Measurements from ENCODE around the gene TNFAIP8L3.

The TNFAIP8L3 gene

GRCh38 chr15:51024735-51025453 is 69.8 kb downstream of the TNFAIP8L3 start:
- H3K27me3 ChIP-seq (ENCODE audit: insufficient read depth, low read length): no peaks in the 10 kb centered on the region
- H3K36me3 ChIP-seq (ENCODE audit: insufficient read depth, low read length): no peaks in the 10 kb centered on the region
- no peaks in the 10 kb centered on the region for H3K9me3 ChIP-seq (ENCODE audit: low read length)
- no peak overlapping the region for H2AFZ ChIP-seq (ENCODE audit: low read depth, low read length)
- H3K4me1 ChIP-seq (ENCODE audit: insufficient read depth, low read length): no peaks in the 10 kb centered on the region
- H3K4me3 ChIP-seq (ENCODE audit: low read length): no peak overlapping the region

GRCh38 chr15:51023499-51023898 is 71.2 kb downstream of the TNFAIP8L3 start:
- no peak overlapping the region for H3K4me3 ChIP-seq (ENCODE audit: low read length)
- H3K4me1 ChIP-seq (ENCODE audit: insufficient read depth, low read length): no peaks in the 10 kb centered on the region
- H3K36me3 ChIP-seq (ENCODE audit: insufficient read depth, low read length): no peaks in the 10 kb centered on the region
- H2AFZ ChIP-seq (ENCODE audit: low read depth, low read length): no peak overlapping the region
- H3K27me3 ChIP-seq (ENCODE audit: insufficient read depth, low read length): no peaks in the 10 kb centered on the region
- H3K9me3 ChIP-seq (ENCODE audit: low read length): no peaks in the 10 kb centered on the region

- Histone ChIP-seq H2AFZ (ENCODE audit: low read depth, low read length) (no peak overlapping the region), H3K4me3 (ENCODE audit: low read length) (no peak overlapping the region), H3K4me1 (ENCODE audit: insufficient read depth, low read length) (no peaks in the 10 kb centered on the region)
These were observed 72.5 kb downstream of the TNFAIP8L3 start for GRCh38 chr15:51022206-51022605.

GRCh38 chr15:51016615-51017014 is 78.1 kb downstream of the TNFAIP8L3 start:
- Histone ChIP-seq H3K27me3 (ENCODE audit: insufficient read depth, low read length) (no peaks in the 10 kb centered on the region), H2AFZ (ENCODE audit: low read depth, low read length) (no peak overlapping the region), H3K4me3 (ENCODE audit: low read length) (no peak overlapping the region), H3K4me1 (ENCODE audit: insufficient read depth, low read length) (no peaks in the 10 kb centered on the region), H3K36me3 (ENCODE audit: insufficient read depth, low read length) (no peaks in the 10 kb centered on the region), H3K9me3 (ENCODE audit: low read length) (no peaks in the 10 kb centered on the region)

More at GRCh38 chr15:51022206-51022605, 72.5 kb downstream of the TNFAIP8L3 start:
- Histone ChIP-seq H3K27me3 (ENCODE audit: insufficient read depth, low read length) (no peaks in the 10 kb centered on the region), H3K36me3 (ENCODE audit: insufficient read depth, low read length) (no peaks in the 10 kb centered on the region), H3K9me3 (ENCODE audit: low read length) (no peaks in the 10 kb centered on the region)

GRCh38 chr15:51011212-51011611 is 83.5 kb downstream of the TNFAIP8L3 start:
- H3K9me3 ChIP-seq (ENCODE audit: low read length): peaks cover 7% of the 10 kb centered on the region

GRCh38 chr15:51007131-51007666 is 87.5 kb downstream of the TNFAIP8L3 start:
- H3K36me3 ChIP-seq (ENCODE audit: insufficient read depth, low read length): peaks cover 4% of the 10 kb centered on the region
- no peak overlapping the region for H3K4me3 ChIP-seq (ENCODE audit: low read length)
- H3K4me1 ChIP-seq (ENCODE audit: insufficient read depth, low read length): peaks cover 7% of the 10 kb centered on the region
- H3K9me3 ChIP-seq (ENCODE audit: low read length): peaks cover 7% of the 10 kb centered on the region
- H2AFZ ChIP-seq (ENCODE audit: low read depth, low read length): no peak overlapping the region
- H3K27me3 ChIP-seq (ENCODE audit: insufficient read depth, low read length): no peaks in the 10 kb centered on the region

More at GRCh38 chr15:51011212-51011611, 83.5 kb downstream of the TNFAIP8L3 start:
- Histone ChIP-seq H2AFZ (ENCODE audit: low read depth, low read length) (no peak overlapping the region), H3K4me1 (ENCODE audit: insufficient read depth, low read length) (no peaks in the 10 kb centered on the region), H3K4me3 (ENCODE audit: low read length) (no peak overlapping the region), H3K27me3 (ENCODE audit: insufficient read depth, low read length) (no peaks in the 10 kb centered on the region), H3K36me3 (ENCODE audit: insufficient read depth, low read length) (no peaks in the 10 kb centered on the region)

Measured in neuron (in vitro differentiated cells).